HEK293T (cell line): ENCODE results near the gene RAP1GAP.

Source experiments
- CTCF ChIA-PET: fragments of 350-600 bp; formaldehyde crosslinking; extraction: SDS; loops from one replicate; lab custom pipeline; 2021; ENCODE audit warnings: antibody characterized with exemption, inconsistent platforms; lab: Yijun Ruan, JAX
- POLR2A ChIA-PET: fragments of 350-600 bp; formaldehyde crosslinking; extraction: SDS; loops from one replicate; lab custom pipeline; 2020; ENCODE audit warnings: antibody characterized with exemption, inconsistent platforms; lab: Yijun Ruan, JAX
- DNase-seq: peaks from one replicate; pipeline ENCODE4 v3.0.0; 2012; ENCODE audit warnings: mixed read lengths; ENCODE audit errors: extremely low spot score
- ARNT ChIP-seq: fragments of 450-650 bp; IDR thresholded peaks from 2 replicates; pipeline ENCODE4 v1.6.1; 2017; ENCODE audit warnings: mild to moderate bottlenecking
- BHLHE40 ChIP-seq: fragments of 450-650 bp; IDR thresholded peaks from 2 replicates; pipeline ENCODE4 v1.6.1; 2016; ENCODE audit warnings: mild to moderate bottlenecking, moderate library complexity, borderline replicate concordance
- CTBP1 ChIP-seq: fragments of 450-650 bp; IDR thresholded peaks from 2 replicates; pipeline ENCODE4 v1.6.1; 2016; ENCODE audit warnings: borderline replicate concordance
- ELF4 ChIP-seq: fragments of 450-650 bp; IDR thresholded peaks from 2 replicates; pipeline ENCODE4 v1.6.1; 2017; ENCODE audit warnings: antibody characterized with exemption
- FOXA1 ChIP-seq: fragments of 450-650 bp; IDR thresholded peaks from 2 replicates; pipeline ENCODE4 v1.6.1; 2016; ENCODE audit warnings: mild to moderate bottlenecking
- FOXK2 ChIP-seq: fragments of 450-650 bp; IDR thresholded peaks from 2 replicates; pipeline ENCODE4 v1.6.1; 2016; ENCODE audit warnings: mild to moderate bottlenecking
- FOXM1 ChIP-seq: fragments of 450-650 bp; IDR thresholded peaks from 2 replicates; pipeline ENCODE4 v1.6.1; 2017; ENCODE audit warnings: mild to moderate bottlenecking, borderline replicate concordance
- HDGF ChIP-seq: fragments of 450-650 bp; IDR thresholded peaks from 2 replicates; pipeline ENCODE4 v1.6.1; 2017; ENCODE audit warnings: antibody characterized with exemption, borderline replicate concordance
- L3MBTL2 ChIP-seq: fragments of 450-650 bp; conservative IDR thresholded peaks from 2 replicates; pipeline ENCODE4 v1.6.1; 2016; ENCODE audit warnings: mild to moderate bottlenecking
- LEF1 ChIP-seq: fragments of 450-650 bp; IDR thresholded peaks from 2 replicates; pipeline ENCODE4 v1.6.1; 2017; ENCODE audit warnings: mild to moderate bottlenecking, borderline replicate concordance
- NFRKB ChIP-seq: fragments of 450-650 bp; IDR thresholded peaks from 2 replicates; pipeline ENCODE4 v1.6.1; 2016; ENCODE audit warnings: mild to moderate bottlenecking, moderate library complexity
- SP1 ChIP-seq: fragments of 450-650 bp; IDR thresholded peaks from 2 replicates; pipeline ENCODE4 v1.6.1; 2017
- SUZ12 ChIP-seq: fragments of 450-650 bp; IDR thresholded peaks from 2 replicates; pipeline ENCODE4 v1.6.1; 2016; ENCODE audit warnings: mild to moderate bottlenecking
- TARDBP ChIP-seq: fragments of 450-650 bp; IDR thresholded peaks from 2 replicates; pipeline ENCODE4 v1.6.1; 2016
- ZNF384 ChIP-seq: fragments of 450-650 bp; IDR thresholded peaks from 2 replicates; pipeline ENCODE4 v1.6.1; 2016
- TF ChIP-seq, protein P1 (sequence below): fragments of 450-650 bp; IDR thresholded peaks from 2 replicates; pipeline ENCODE4 v1.6.1; 2016

Gene RAP1GAP

DNA sequence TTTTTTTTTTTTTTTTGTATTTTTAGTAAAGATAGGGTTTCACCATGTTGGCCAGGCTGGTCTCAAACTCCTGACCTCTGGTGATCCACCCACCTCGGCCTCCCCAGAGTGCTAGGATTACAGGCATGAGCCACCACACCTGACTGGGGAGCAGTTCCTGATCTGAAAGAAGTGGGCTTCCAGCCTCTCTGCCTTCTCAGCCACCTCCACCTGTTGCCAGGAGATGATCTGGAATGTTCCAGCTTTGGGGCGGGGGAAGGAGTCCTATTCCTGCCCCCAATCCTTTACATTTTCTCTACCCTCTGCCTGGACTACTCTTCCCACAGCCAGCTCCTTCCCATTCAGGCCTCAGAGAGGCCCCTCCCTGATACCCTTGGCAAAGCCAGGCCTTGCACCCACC is 28.1 kb downstream of the RAP1GAP start:
- TF ChIP-seq ZNF384 (no peak), BHLHE40 (no peak), NFRKB (no peak)
- TF ChIP-seq, protein P1, sequence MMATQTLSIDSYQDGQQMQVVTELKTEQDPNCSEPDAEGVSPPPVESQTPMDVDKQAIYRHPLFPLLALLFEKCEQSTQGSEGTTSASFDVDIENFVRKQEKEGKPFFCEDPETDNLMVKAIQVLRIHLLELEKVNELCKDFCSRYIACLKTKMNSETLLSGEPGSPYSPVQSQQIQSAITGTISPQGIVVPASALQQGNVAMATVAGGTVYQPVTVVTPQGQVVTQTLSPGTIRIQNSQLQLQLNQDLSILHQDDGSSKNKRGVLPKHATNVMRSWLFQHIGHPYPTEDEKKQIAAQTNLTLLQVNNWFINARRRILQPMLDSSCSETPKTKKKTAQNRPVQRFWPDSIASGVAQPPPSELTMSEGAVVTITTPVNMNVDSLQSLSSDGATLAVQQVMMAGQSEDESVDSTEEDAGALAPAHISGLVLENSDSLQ: no peak
- no peak for DNase-seq
- CTCF ChIA-PET: interaction anchor here (1.4 kb wide), 1 partner anchor 18 kb away, joined by 4 read pairs; no protein-coding TSS in a partner anchor
- POLR2A ChIA-PET: no interaction called here

DNA sequence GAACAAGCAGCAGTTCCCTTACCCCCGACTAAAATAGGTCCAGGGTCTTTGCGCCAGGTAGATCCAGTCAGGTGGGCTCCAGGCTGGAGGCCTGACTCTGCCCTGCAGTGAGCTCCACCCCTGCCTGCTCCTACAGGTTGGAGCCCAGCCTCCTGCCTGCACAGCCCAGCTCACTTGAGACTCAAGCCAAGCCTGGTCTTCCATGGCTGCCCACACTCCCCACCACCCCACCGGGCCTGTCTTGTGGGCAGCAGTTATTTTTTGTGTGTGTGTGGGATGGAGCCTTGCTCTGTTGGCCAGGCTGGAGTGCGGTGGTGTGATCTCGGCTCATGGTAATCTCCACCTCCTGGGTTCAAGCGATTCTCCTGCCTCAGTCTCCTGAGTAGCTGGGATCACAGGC is 28.5 kb downstream of the RAP1GAP start:
- ChIA-PET POLR2A (no interaction called here), CTCF (interaction anchor here (1.4 kb wide), 1 partner anchor 18 kb away, joined by 4 read pairs; no protein-coding TSS in a partner anchor)
- TF ChIP-seq FOXK2 (no peak), ELF4 (no peak), BHLHE40 (no peak), FOXA1 (no peak), HDGF (no peak), FOXM1 (no peak), ARNT (no peak)
- no peak for DNase-seq

DNA sequence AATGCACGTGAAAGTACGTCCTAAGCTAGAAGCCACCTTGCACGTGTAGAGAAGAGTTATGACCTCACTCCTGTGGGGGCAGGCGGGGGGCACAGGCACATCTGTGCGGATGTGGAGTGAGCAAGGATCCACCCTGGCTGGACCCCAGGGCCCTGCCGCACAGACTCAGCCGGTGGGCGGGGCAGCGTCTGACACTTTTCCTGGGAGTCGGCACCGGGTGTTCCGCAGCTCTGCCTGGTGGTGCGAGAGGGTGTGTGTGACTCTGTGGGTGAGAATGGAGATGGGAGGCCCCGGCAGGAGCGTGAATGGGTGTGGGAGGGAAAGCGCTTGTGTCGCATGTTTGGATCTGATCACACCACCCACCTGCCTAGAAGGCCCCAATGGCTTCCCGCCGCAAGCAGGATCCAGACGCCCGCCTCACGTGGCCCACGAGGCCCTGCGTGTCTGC is 29.5 kb downstream of the RAP1GAP start:
- POLR2A ChIA-PET: interaction anchor here (0.8 kb wide), 1 partner anchor 17 kb away, joined by 3 read pairs; no protein-coding TSS in a partner anchor
- DNase-seq: no peak
- CTCF ChIA-PET: interaction anchor here (1.4 kb wide), 1 partner anchor 19 kb away, joined by 6 read pairs; no protein-coding TSS in a partner anchor
- TF ChIP-seq TARDBP: no peak
- no peak for TF ChIP-seq BHLHE40
- TF ChIP-seq SUZ12: no peak
- TF ChIP-seq FOXK2: no peak
- no peak for TF ChIP-seq ZNF384
- no peak for TF ChIP-seq CTBP1
- no peak for TF ChIP-seq SP1
- TF ChIP-seq, protein P1: no peak
- no peak for TF ChIP-seq ARNT
- no peak for TF ChIP-seq FOXA1
- no peak for TF ChIP-seq FOXM1
- no peak for TF ChIP-seq ELF4
- TF ChIP-seq HDGF: no peak
- TF ChIP-seq L3MBTL2: no peak
- TF ChIP-seq NFRKB: no peak
- no peak for TF ChIP-seq LEF1

DNA sequence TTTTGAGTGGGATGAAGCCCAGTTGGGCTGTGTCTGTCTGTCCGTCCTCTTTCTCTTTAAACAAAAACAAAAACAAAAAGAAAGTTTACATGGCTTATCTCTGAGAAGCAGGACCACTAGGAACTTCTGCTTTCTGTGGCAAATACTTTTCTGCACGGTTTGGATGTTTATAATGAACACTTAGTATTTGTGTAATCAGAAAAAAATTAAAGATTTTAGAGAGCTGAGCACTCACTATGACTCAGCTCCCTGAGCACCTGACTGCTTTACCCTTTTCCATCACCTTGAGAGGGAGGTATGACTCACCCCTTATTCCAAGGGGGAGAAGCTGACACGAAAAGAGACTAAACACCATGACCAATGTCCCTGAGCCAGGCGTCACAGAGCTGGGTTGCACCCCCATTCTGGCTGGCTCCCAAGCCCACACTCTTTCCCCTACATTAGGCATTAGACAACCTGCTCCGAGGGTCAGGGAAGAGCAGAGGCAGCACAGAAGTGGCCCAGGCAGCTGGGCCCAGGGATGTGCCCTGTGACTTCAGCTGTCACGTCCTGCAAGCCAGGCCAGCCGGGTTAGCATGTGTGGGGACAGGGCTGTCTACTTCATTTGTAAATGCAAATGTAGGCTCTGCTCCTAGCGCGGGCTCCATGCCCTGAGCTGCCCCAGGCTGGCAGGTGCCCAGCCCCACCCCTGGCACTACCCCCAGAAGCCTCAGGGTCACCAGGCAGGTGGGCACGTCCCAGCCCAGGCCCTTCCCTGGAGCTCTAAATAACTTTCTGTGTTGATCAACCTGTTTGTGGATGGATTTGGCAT is 30.4 kb downstream of the RAP1GAP start:
- DNase-seq: no peak
- TF ChIP-seq CTBP1 (no peak), ARNT (no peak), BHLHE40 (no peak), NFRKB (no peak), FOXM1 (no peak), SUZ12 (no peak), TARDBP (no peak), LEF1 (no peak)
- ChIA-PET POLR2A (interaction anchor here (0.8 kb wide), 1 partner anchor 16 kb away, joined by 3 read pairs; no protein-coding TSS in a partner anchor), CTCF (interaction anchor here (1.4 kb wide), 1 partner anchor 20 kb away, joined by 6 read pairs; no protein-coding TSS in a partner anchor)

DNA sequence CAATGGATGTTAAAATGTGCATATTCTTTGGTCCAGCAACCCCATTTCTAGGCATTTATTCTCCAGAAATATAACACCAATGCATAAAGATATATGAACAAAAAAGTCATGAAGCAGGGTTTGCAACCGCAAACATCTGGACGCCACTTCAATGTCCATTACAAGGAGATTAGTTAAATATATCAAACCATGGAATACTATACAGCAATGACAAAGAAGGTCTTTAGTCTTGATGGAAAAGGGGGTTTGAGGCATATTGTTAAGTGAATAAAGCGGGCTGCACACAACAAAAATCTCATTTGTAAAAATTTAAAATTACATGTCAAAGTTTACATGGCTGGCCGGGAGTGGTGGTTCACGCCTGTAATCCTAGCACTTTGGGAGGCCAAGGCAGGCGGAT is 31.6 kb downstream of the RAP1GAP start:
- CTCF ChIA-PET: no interaction called here
- TF ChIP-seq FOXM1 (no peak), SUZ12 (no peak), SP1 (no peak), L3MBTL2 (no peak), LEF1 (no peak), HDGF (no peak), TARDBP (no peak), CTBP1 (no peak), BHLHE40 (no peak), ARNT (no peak), ELF4 (no peak), FOXA1 (no peak), NFRKB (no peak), ZNF384 (no peak)
- no peak for DNase-seq
- POLR2A ChIA-PET: no interaction called here

DNA sequence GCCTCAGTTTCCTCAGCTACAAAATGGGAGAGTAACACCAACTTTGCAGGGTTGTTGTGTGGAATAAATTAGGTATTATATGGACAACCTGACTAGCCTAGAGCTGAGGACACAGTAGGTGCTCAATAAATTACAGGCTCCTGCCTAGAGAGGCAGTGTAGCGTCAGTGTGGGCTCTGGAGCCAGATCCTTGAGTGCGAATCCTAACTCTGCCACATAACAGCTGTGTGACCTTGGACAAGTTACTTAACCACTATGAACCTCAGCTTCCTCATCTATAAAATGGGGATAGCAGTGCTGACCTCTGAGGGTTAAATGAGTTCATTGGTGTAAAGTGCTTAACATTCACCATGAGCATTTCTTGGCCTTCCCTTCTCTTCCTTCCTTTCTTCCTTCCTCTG is 33.1 kb downstream of the RAP1GAP start:
- no peak for DNase-seq
- CTCF ChIA-PET: no interaction called here
- no peak for TF ChIP-seq FOXM1
- TF ChIP-seq L3MBTL2: no peak
- TF ChIP-seq ELF4: no peak
- TF ChIP-seq ARNT: no peak
- no peak for TF ChIP-seq CTBP1
- no peak for TF ChIP-seq LEF1
- TF ChIP-seq TARDBP: no peak
- no peak for TF ChIP-seq SP1
- TF ChIP-seq BHLHE40: no peak
- no peak for TF ChIP-seq SUZ12
- TF ChIP-seq FOXK2: no peak
- TF ChIP-seq NFRKB: no peak
- no peak for TF ChIP-seq ZNF384
- no peak for TF ChIP-seq HDGF
- TF ChIP-seq, protein P1: no peak
- TF ChIP-seq FOXA1: no peak
- POLR2A ChIA-PET: interaction anchor here (1.3 kb wide), 1 partner anchor 14 kb away, joined by 5 read pairs; no protein-coding TSS in a partner anchor
